Sigmoid colon (tissue), 7 donors: Measurements from ENCODE around the gene NRL. TPM values are rescaled to one million over a fixed set of nuclear protein-coding genes. Genes with fewer than 3 reads are reported as not detected.
A peak's percentile ranks its signal among the peaks of the same experiment; 100 is the strongest.

Experiments used
- DNase-seq: peaks from one replicate; pipeline ENCODE4 v3.0.0-alpha.2; 2019
- H3K27ac ChIP-seq, 4 donors: fragments of 200-600 bp; sonication (generic); one replicate each; pipeline ENCODE4 v1.5.1; 2016 to 2019; ENCODE audit warnings: mild to moderate bottlenecking in 1 of 4
- H3K27me3 ChIP-seq, 3 donors: fragments of 200-600 bp; sonication (generic); one replicate each; pipeline ENCODE4 v1.5.1; 2019; ENCODE audit warnings: mild to moderate bottlenecking in 1 of 3
- H3K36me3 ChIP-seq, 4 donors: fragments of 200-600 bp; sonication (generic); one replicate each; pipeline ENCODE4 v1.5.1; 2016 to 2019
- H3K4me1 ChIP-seq, 4 donors: fragments of 200-600 bp; sonication (generic); one replicate each; pipeline ENCODE4 v1.5.1; 2017 to 2019
- H3K4me3 ChIP-seq, 4 donors: fragments of 200-600 bp; sonication (generic); one replicate each; pipeline ENCODE4 v1.5.1; 2017 to 2019; ENCODE audit warnings: mild to moderate bottlenecking in 2 of 4, moderate library complexity in 1 of 4
- H3K9me3 ChIP-seq, 4 donors: fragments of 200-600 bp in 3 of 4; sonication (generic) in 3 of 4; one replicate each; pipeline versions ENCODE4 v1.5.1 to v1.6.1; 2013 to 2019
- CTCF ChIP-seq, 4 experiments: fragments of 450-650 bp in 3 of 4; fragments of 200-600 bp in 1 of 4; IDR thresholded peaks; one replicate each; pipeline ENCODE4 v1.5.1; 2016 to 2019; ENCODE audit warnings: antibody characterized with exemption in 4 of 4, mild to moderate bottlenecking in 3 of 4, moderate library complexity in 2 of 4
- EP300 ChIP-seq, 4 donors: sonication (generic); formaldehyde crosslinking; IDR thresholded peaks; one replicate each; pipeline ENCODE4 v1.6.1; 2017; ENCODE audit warnings: antibody characterized with exemption in 4 of 4
- POLR2A ChIP-seq, 2 donors: fragments of 450-650 bp; IDR thresholded peaks; one replicate each; pipeline ENCODE4 v1.6.1; 2016; ENCODE audit warnings: antibody characterized with exemption in 2 of 2, mild to moderate bottlenecking in 2 of 2, moderate library complexity in 2 of 2
- POLR2AphosphoS5 ChIP-seq, 4 donors: sonication (generic); formaldehyde crosslinking; IDR thresholded peaks; one replicate each; pipeline ENCODE4 v1.6.1; 2017; ENCODE audit warnings: antibody characterized with exemption in 4 of 4
- WGBS, 2 donors: extraction: QIAGEN DNeasy Blood & Tissue Kit; methylation state at CpG; one replicate each; pipeline ENCODE4 v1.1.7; 2013; 5-methylcytosine and 5-hydroxymethylcytosine counted together
- intact Hi-C: fragments of 100-400 bp; cut with DNase I; formaldehyde crosslinking; loops from one replicate; pipeline ENCODE4 v1.15.1; 2023
- polyA plus RNA-seq, 3 donors: library from polyadenylated mRNA; stranded (reverse); fragments of 200-250 nt; gene quantifications; one replicate each; pipeline ENCODE4 v1.2.3, GENCODE V29; 2013
- total RNA-seq, 4 donors: library from RNA; depleted of rRNA; stranded (reverse); fragments of >200 nt; gene quantifications; one replicate each; pipeline ENCODE4 v1.1.0, GENCODE V29; 2016
- donor health status: healthy with polysubstance abuse.
- donor health status: Bipolar disorder and iron deficiency.
- donor health status: healthy.

The NRL gene
- total and polyA plus RNA-seq, 7 donors, result 0.71 to 2.9 (median 1.8) TPM

GRCh38 chr14:24082411-24083080 lies 32.2 kb downstream of the NRL start:
- no peak for TF ChIP-seq POLR2AphosphoS5 (IDR thresholded peaks at IDR 0.05)
- TF ChIP-seq CTCF (IDR thresholded peaks at IDR 0.05), result no peak
- TF ChIP-seq POLR2A (IDR thresholded peaks at IDR 0.05), result no peak
- no peak for TF ChIP-seq EP300 (IDR thresholded peaks at IDR 0.05)
- DNase-seq, result no peak
- WGBS, 2 donors, result 94% methylated on average over 5 of the region's 5 CpGs
- no peaks in the 10 kb centered on the region for H3K27me3 ChIP-seq
- H3K4me3 ChIP-seq, result no peak overlapping the region
- H3K4me1 ChIP-seq, result peaks cover 0 to 13% (median 2%) of the 10 kb centered on the region in 4 donors
- no peaks in the 10 kb centered on the region for H3K36me3 ChIP-seq
- no peak overlapping the region for H3K27ac ChIP-seq
- intact Hi-C loops, result no loop called here
- H3K9me3 ChIP-seq, result no peaks in the 10 kb centered on the region

GRCh38 chr14:24081739-24082211 lies 33.0 kb downstream of the NRL start:
- WGBS, 2 donors, result 19 to 26% methylated on average over 26 of the region's 26 CpGs

DNA sequence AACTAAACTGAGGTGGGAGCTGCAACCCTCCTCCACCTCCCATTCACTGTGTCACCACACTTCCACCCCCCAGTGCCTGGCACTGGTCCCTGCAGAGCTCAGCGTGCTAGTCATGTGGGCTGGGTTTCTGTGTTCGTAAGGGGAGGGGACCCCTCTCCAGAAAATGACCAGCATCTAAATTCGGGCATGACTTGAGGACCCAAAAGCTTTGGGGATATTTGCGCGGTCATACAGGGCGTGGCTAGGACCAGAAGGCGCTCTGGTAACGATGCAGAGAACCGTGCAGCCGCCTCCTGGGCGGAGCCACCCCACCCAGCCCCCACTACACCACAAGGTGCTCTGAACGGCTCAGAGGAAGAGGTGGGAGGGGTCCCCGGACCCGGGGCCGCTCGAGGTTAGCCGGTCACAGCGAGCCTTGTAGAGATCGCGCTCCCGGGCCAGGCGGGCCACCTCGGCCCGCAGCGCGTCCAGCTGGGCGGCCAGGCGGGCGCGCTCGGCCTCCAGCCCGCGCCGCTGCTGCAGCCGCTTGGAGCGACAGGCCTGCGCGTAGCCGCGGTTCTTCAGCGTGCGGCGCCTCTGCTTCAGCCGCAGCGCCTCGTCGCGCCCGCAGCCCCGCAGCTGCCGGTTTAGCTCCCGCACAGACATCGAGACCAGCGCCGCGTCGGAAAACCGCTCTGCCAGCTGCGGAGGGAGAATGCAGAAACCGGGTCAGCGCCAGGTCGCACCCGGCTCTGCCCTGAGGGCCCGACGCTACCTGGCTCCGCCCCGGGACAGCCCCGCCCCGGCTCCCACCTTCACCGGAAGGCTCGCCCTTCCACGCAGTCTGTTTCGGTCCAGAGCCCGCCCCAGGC lies 33.6 kb downstream of the NRL start:
- no peak for DNase-seq
- Histone ChIP-seq H3K4me3 (peak overlapping the region; percentile 29 to 63 (median 56)), H3K36me3 (no peaks in the 10 kb centered on the region), H3K4me1 (peaks cover 0 to 13% (median 2%) of the 10 kb centered on the region in 4 donors), H3K27ac (peak overlapping the region in 3 of 4 donors; percentile 10 to 39 (median 38)), H3K27me3 (no peaks in the 10 kb centered on the region), H3K9me3 (no peaks in the 10 kb centered on the region)
- intact Hi-C loops, result no loop called here
- WGBS, 2 donors, result 0% methylated on average over 74 of the region's 74 CpGs
- no peak for TF ChIP-seq EP300 (IDR thresholded peaks at IDR 0.05)
- no peak for TF ChIP-seq POLR2A (IDR thresholded peaks at IDR 0.05)
- no peak for TF ChIP-seq POLR2AphosphoS5 (IDR thresholded peaks at IDR 0.05)
- no peak for TF ChIP-seq CTCF (IDR thresholded peaks at IDR 0.05)

More at GRCh38 chr14:24081739-24082211, 33.0 kb downstream of the NRL start:
- Histone ChIP-seq H3K4me3 (peak overlapping the region; percentile 29 to 63 (median 56)), H3K4me1 (peaks cover 0 to 13% (median 2%) of the 10 kb centered on the region in 4 donors), H3K36me3 (no peaks in the 10 kb centered on the region), H3K27me3 (no peaks in the 10 kb centered on the region), H3K27ac (peak overlapping the region in 2 of 4 donors; percentile 38 to 39), H3K9me3 (no peaks in the 10 kb centered on the region)
- TF ChIP-seq POLR2AphosphoS5 (IDR thresholded peaks at IDR 0.05) (no peak), EP300 (IDR thresholded peaks at IDR 0.05) (no peak), CTCF (IDR thresholded peaks at IDR 0.05) (no peak), POLR2A (IDR thresholded peaks at IDR 0.05) (no peak)
- no peak for DNase-seq
- intact Hi-C loops, result no loop called here

- intact Hi-C loops, result no loop called here
- Histone ChIP-seq H3K4me1 (peaks cover 0 to 13% (median 2%) of the 10 kb centered on the region in 4 donors), H3K36me3 (no peaks in the 10 kb centered on the region), H3K4me3 (no peak overlapping the region), H3K9me3 (no peaks in the 10 kb centered on the region), H3K27ac (no peak overlapping the region), H3K27me3 (no peaks in the 10 kb centered on the region)
- DNase-seq, result no peak
- whole genome bisulfite sequencing, 2 donors, result 78 to 86% methylated on average over 6 of the region's 6 CpGs
- TF ChIP-seq POLR2A (IDR thresholded peaks at IDR 0.05) (no peak), EP300 (IDR thresholded peaks at IDR 0.05) (no peak), POLR2AphosphoS5 (IDR thresholded peaks at IDR 0.05) (no peak), CTCF (IDR thresholded peaks at IDR 0.05) (no peak)
Observed at GRCh38 chr14:24080142-24080530, 34.6 kb downstream of the NRL start.
